GM18499 (cell line): Measurements from ENCODE around the gene JMJD6.
"Not testable (repeated sequence)": the region's sequence is repeated elsewhere in the genome, so short reads cannot be mapped to it uniquely, and the experiment has no call there.

Experiments
- ATAC-seq: cut with Tn5 transposase; IDR thresholded peaks from one replicate; pipeline ENCODE4 v1.9.1; 2021; ENCODE audit warnings: moderate number of reproducible peaks; ENCODE audit not compliant: insufficient read depth, unreplicated experiment

JMJD6 gene

DNA sequence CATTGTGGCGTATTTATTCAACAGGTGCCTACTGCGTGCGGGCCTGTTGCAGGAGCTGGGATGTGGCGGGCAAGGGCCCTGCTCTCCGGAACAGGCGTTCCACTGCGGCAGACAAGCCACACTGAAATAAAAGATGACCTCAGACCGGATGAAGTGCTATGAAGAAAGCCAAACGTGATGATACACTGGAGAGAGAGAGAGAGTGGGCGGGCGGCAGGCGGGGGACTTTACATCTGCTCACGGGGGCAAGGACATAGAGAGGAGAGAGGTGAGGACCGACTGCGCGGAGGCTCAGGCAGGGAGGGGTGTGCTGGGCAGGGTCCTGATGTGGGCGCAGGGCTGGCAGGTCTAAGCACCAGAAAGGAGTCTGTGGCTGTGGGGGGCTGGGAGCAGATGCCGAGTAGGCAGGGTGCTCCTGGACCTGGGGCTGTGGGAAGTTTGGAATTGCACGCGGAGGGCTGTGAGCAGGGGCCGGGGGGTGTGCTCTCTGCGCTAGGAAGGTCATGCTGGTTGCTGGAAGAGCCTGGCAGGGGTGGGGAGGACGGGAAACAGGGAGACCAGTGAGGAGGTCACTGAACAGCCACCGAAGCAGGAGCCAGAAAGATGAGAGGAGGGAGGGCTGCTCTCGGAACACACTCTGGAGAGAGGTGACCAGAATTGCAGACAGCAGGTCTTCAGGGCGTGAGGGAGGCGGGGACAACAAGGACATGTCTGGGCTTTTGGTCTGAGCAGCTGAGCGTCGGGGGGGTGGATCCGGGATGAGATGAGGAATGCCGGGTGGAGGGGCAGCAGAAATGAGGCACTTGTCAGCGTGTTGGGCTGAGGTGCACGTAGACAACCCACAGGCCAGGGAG lies 25.6 kb downstream of the JMJD6 start:
- ATAC-seq = no peak

DNA sequence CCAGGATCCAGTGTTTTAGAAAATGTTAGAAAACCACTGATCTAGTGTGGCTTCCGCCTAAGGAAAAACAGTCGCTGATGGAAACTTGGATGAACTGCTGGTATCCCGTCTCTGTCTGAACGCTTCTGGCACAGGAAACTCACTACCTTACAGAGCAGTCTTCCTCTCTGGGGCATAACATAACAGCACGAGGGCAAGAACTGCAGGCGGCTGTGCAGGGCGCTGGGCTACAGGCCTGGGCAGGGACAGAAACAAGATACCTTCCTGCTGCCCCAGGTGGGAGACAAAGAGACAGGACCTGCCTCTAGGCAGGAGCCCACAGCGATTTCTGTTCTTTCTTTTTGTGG lies 26.2 kb downstream of the JMJD6 start:
- no peak for ATAC-seq

DNA sequence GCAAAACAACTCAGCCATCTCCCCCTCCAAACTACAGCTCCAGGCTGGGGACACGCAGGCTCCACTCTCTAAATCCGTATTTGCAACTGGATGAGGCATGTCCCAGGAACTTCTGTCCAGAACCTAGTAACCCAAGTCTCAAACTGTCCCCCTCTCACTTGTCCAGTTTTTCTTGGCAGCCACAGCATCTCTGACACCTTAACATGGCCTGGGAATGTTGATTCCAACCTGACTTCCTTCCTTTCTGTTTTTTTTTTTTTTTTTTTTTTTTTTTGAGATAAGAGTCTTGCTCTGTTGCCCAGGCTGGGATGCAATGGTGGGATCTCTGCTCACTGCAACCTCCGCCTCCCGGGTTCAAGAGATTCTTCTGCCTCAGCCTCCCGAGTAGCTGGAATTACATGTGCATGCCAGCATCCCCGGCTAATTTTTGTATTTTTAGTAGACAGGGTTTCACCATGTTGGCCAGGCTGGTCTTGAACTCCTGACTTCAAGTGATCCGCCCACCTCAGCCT lies 27.9 kb downstream of the JMJD6 start:
- not testable (repeated sequence) for ATAC-seq

DNA sequence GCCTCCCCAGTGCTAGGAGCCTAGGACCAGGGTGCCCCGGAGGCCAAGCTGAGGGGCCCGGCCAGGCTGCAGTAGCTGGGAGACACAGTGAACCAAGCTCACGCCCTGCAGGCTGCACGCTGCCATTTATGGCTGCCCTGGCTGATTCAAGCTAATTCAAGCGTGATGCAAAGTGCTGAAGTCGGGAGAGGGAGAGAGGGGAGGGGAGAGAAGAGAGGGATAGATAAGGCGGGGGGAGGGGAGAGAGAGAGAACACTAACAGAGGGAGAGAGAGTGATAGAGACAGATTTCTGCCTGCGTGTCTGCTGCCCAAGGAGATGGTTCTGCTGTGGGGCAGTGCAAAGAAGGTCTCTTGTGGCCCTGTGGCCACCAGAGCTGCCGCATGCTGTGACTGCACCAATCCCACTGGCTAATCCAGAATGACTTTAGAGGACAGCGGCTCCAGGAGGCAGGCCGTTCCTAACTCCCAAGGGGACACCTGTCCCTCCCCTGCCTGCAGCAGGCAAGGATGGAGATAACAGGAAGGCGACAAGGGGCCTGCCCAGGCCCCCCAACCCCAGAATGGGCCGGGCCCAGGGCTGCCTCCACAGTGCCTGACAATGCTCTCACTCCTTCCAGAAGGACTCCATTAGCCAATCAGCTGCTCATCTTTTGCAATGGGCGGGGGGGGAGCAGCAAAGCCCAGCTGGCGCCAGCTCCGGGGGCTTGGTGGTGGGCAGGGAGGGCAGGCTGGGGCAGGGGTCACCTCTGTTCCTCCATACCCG lies 28.5 kb downstream of the JMJD6 start:
- no peak for ATAC-seq

DNA sequence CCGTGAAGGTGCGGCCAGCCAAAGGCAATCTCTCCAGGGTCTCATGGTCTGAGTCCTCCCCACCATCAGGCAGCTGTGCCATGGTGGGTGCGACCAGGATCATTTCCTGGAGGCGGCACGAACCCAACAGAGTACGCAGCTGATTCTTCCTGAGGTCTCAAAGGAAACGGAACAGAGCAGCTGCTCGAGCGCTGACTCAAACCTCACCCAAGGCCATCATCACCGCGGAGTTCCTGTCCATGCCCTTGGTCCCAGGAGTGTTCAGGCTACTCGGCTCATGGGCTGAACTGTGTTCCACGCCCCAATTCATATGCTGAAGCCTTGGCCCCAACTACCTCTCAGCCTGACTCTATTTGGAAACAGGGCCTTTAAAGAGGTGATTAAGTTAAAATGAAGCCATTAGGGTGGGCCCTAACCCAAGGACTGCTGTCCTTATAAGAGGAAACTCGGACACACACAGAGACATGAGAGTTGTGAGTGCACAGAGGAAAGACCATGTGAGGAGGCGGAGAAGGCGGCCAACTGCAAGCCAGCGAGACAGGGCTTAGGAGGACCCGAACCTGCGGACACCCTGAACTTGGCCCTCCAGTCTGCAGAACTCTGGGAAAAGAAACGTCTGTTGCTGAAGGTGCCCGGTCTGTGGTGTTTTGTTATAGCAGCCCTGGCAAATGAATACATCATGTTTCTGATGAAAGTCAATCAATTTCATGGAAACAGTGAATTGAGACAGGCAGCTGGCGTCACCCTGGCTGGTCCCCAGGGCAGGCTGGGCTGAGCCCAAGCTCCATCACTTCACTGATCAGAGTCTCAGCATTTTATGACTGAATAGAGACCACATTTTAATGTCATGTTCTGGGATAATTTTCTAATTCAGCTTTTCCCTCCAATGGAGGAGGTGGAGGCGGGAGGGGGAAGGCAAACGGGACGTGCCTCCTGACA lies 29.4 kb downstream of the JMJD6 start:
- no peak for ATAC-seq

DNA sequence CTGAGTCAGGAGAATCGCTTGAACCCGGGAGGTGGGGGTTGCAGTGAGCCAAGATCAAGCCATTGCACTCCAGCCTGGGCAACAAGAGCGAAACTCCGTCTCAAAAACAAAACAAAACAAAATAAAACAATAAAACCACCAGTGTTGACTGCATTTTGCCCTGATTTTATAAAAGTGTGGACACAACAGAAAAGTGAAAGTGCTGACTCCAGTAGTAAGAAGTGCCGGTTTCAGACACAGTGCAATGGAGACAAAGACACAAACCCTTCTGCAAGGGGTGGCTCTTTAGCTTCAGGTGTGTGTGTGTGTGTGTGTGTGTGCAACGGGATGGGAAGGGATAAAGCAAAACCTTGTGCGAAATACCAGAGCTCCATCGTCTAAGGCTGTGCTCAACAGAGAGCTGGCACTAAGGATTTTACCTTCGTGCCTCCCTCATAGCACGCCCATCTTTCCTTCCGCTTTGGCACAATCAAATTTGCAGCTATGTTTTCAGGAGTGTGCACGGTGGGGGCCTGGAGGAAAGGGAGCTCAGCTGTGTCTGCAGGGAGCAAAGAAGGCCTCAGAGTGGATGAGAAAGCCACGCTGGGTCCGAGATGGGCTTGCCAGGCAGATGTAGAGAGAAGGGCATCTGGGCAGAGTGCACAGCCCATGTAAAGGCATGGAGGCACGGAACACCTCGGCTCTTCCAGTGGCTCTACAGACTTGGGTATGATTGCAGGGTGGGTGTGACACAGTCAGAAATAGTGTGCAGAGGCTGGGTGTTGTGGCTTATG lies 31.2 kb downstream of the JMJD6 start:
- no peak for ATAC-seq

DNA sequence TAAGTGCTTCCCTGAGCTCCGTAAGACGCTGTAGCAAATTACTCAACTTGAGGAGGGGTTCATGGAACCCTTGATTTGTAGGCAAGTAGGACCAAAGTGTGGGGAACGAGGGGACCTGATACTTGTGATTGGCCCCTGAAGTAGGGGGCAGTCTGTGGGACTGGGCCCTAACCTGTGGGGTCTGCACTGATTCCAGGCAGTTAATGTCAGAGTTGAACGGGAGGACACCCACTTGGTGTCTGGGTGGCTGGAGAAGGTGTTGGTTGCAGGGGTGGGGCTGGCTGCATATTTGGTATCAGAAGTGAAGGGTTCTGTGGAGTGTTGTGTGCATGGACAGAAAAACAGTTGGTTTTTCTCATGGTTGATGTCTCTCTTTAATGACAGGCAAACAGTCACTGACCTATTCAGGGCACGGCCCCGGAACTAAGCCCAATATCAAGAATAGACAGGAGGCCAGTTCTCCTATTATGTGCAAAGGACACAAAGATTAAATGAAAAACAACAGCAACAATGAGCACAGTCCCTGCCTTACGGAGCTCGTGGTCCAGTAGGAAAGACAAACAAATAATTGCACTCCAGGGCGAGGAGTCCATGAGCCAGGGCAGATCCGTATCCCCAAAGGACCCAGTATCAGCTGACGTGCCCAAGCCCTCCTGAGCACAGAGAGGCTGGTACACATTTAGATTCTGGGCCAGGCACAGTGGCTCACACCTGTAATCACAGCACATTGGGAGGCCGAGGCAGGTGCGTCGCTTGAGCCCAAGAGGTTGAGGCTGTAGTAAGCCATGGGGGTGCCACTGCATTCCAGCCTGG lies 34.8 kb downstream of the JMJD6 start:
- no peak for ATAC-seq

DNA sequence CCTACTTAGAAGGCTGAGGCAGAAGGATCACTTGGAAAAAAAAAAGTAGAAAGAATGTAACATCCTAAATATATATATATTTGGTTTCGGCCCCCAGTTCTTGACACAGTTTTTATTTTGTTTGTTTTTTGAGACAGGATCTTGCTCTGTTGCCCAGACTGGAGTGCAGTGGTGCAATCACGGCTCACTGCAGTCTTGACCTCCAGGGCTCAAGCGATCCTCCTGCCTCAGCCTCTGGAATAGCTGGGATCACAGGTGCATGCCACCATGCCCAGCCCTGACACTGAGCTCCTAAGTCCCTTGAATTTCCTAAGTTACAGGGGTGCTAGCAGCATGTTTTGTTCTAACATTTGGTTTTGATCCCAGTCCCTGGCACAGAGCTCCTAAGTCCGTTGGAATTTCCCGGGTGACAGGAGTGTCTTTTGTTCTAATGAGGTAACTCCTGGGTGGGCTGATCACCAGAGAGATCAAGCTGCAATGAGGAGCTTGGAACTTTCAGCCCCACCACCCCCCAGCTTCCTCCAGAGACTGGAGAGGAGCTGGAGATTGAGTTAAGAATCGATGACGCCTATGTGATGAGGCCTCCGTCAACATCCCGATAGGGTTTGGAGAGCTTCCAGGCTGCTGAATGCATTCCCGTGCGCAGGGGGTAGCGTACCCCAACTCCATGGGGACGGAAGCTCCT lies 35.7 kb downstream of the JMJD6 start:
- no peak for ATAC-seq

DNA sequence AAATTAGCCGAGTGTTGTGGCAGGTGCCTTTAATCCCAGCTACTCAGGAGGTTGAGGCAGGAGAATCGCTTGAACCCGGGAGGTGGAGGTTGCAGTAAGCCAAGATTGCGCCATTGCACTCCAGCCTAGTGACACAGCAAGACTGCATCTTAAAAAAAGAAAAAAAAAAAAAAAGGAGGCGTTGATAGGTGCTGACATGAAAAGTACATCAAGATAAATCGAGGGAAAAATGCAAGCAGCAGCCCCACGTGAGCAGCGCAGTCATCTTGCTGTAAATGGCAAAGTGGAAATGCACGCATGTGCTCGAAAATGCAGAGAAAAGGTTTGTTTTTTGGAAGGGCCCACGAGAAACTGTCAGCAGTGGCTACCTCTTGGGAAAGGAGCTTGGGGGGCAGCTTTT lies 36.5 kb downstream of the JMJD6 start:
- no peak for ATAC-seq

DNA sequence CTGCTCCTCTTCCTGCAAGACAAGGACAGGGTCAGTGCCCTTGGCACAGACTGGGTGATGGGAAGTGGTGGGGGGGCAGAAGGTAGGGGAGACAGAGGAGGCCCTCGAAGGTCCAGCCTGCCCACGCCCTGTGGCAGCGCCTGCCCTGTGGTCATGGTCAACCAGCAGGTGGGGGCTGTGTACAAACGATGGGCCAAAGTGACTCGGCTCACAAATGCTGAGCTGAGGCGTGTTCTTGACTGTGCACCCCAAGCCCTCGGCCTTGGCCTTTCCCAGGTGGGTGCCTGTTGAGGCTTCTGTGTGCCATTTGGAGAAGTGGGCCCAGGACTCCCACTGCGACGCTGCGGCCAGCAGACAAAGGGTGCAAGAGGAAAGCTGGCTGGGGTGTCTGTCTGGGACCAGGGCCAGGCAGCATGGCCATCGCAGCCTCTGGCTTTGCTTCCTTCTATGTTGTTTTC lies 38.2 kb downstream of the JMJD6 start:
- ATAC-seq = no peak

DNA sequence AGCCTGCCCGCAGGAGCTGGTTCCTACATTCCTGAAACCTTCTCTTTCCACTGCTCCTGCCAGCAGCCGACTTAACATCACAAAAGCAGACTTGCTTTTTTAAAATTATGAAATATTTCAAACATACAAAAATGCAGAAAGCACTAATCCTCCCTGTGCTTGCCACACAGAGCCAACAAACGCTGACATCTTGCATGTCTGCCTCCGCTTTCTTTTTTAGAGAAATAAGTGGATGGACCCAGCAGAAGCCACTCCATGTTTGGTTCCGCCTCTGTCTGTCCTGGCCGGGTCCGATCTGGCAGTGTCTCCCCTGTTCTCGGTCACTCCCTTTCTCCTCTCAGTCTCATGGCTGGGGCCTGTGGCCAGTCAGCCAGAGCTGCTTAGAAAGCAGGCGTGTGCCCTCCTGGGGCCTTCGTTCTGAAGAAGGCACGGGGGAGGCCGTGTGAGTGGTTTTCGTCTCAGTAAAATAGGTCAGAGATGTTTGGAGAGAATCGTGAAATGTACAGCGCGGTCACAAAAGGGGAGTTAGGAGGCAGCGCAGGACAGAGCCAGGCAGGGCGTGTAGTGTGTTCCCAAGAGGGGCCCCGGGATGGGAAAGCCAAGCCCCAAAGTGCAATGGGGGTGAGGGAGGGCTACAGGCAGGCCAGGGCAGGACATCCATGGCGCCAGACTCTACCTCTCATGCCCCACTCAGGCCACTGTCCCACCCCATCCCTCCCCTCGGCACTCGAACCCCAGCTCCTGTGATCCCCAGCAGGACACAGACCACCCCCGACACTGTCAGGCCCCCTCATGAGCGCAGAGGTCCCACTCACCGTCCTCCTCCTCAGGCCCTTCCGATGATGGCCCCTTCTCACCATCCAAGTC lies 38.9 kb downstream of the JMJD6 start:
- no peak for ATAC-seq

DNA sequence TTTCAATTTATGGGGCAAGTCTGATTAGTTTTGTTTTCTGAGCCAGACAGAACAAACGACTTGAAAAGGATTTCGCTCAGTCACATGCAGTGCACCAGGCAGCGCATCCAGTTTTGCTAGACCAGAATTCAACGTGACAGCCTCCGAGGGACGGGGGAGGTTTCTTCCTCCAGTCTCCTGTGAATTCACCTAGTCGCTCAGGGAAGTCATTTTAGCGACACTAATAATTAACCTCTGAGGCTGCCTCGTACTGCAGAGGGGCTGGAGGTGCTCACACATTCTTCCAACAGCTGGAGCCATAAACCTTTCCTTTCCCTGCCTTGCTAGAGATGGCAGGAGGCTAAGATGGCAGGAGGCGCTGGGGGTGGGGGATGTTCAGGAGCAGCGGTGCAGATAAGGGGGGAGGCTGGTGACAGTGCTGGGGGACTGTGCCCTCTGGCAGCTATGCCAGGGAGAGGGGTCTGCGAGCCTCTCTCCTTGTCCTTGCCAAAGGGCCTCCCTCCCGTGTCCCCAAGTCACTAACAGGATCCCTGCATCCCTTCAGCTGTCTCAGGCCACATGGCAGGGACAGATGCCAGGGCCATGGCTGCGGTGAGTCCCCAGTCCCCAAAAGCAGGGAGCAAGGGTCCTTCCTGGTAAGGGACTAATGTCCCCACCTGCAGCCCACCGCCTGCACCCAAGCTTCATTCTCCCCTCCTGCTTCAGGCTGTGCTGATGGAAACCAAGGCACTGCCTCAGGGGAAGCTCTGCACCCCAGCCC lies 39.7 kb downstream of the JMJD6 start:
- ATAC-seq = no peak

DNA sequence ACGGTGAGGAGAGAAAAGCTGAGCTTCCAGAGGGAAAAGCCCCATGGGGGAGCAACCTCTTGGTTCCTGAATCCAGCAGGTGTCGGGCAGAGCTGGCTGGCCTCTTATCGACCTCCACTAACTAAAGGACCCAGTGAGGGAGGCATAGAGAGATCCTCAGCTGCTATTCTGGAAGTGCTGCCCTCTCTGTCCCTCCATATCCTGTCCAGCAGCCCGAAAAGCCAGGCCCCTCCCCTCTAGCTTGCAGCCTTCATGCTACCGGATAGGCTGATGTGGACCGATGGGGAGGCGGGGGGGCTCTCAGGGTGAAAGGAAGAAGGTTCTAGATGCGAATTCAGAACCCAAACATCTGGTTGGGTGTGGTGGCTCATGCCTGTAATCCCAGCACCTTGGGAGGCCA lies 40.6 kb downstream of the JMJD6 start:
- no peak for ATAC-seq

DNA sequence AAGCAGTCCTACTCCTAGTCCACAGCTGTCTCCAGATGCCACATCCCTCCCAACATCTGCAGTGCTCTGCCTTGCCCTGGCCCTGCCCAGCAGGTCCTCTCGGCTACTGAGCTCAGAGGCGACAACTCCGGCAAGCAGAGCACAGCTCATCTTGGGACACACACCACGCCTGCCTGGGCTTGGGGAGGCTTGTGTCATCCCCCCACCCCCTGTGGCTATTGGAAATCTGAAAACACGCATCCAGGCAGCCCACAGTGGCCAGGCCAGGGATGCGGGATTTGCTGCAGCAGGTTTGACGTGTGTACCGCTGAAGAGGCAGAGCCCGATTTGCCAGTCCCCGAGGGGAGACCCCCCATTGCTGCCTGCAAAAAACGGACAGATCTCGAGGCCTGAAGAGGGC lies 41.0 kb downstream of the JMJD6 start:
- no peak for ATAC-seq

DNA sequence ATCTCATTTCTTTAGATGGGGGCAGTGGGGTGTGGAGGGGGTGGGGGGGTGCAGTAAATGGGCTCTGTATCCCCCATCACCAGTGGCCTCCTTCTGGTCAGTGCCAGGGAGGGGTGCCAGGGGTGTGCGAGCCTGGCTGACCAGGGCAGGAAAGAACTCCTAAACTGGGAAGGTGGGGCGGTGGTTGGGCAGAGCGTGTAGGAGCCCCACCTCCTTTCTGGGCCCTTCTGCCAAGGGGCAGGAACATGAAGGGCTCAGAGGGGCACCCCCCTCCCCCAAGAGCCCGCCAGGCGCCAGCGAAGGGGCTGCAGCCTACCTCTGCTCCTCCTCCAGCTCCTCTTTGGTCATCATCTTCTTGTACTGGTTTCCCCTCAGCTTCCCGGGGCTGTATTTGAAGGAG lies 41.6 kb downstream of the JMJD6 start:
- no peak for ATAC-seq

DNA sequence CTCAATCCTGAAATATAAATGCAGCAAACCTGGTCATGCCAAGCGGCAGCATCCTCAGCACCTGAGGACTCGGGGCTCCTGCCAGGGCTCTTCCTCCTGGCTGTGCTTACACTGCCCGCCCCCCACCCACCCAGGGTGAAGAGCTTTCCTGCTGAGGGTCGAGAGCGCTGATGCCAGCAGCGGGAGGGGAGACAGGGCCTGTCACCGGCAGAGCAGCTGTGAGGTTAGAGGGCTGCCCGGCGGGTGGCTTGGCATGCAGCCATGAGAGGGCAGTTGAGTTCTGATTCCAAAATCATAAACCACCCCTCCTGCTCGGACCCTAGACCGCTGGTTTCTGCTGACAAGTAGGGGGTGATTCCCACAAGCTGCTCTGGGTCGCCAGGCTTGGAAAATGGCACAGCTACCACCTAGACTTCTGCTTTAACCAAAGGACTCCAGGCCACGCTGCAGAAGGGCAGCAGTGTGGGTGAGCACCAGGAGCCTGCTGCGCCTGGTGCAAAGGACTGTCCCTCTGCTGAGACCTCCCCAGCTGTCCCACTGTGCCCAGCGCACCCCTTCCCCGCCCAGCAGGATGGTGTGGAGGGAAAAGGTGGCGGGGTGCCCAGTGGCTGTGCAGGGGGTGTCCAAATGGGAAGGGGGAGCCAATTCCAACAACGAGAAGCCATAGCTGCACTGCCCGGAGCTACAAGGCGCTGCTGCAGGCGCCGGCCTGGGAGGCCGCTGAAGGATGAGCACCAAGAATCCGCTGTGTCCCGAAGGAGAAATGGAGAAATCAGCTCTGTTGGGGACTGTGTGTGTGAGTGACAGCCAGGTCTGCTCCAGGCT lies 42.3 kb downstream of the JMJD6 start:
- no peak for ATAC-seq
